MM.1S (cell line): Measurements from ENCODE around the gene SCYGR4.

ENCODE experiments used
- DNase-seq: peaks from one replicate; pipeline ENCODE4 v3.0.0-alpha.2; 2015
- H2AFZ ChIP-seq: fragments of 300-600 bp; sonication (generic); 2 replicates; pipeline ENCODE4 v1.6.0; 2016; ENCODE audit warnings: antibody characterized with exemption, low read length
- H3F3A ChIP-seq: fragments of 300-600 bp; sonication (generic); 2 replicates; pipeline ENCODE4 v1.6.1; 2016; ENCODE audit warnings: mild to moderate bottlenecking, antibody characterized with exemption, low read length, moderate library complexity, mixed read lengths; ENCODE audit not compliant: insufficient read depth
- H3K27ac ChIP-seq: fragments of 300-600 bp; sonication (generic); 2 replicates; pipeline ENCODE4 v1.5.1; 2016; ENCODE audit warnings: mild to moderate bottlenecking, low read length
- H3K27me3 ChIP-seq: fragments of 300-600 bp; sonication (generic); replicated peaks from 2 replicates; pipeline ENCODE4 v1.6.0; 2016; ENCODE audit warnings: low read length; ENCODE audit not compliant: insufficient read depth
- H3K36me3 ChIP-seq: fragments of 300-600 bp; sonication (generic); replicated peaks from 2 replicates; pipeline ENCODE4 v1.6.1; 2016; ENCODE audit warnings: mild to moderate bottlenecking, low read length, mixed read lengths; ENCODE audit not compliant: insufficient read depth
- H3K4me1 ChIP-seq: fragments of 300-600 bp; sonication (generic); 2 replicates; pipeline ENCODE4 v1.6.1; 2016; ENCODE audit warnings: low read length, mixed read lengths
- H3K4me2 ChIP-seq: fragments of 300-600 bp; sonication (generic); 2 replicates; pipeline ENCODE4 v1.6.0; 2016; ENCODE audit warnings: low read depth, low read length
- H3K4me3 ChIP-seq: fragments of 300-600 bp; sonication (generic); 2 replicates; pipeline ENCODE4 v1.5.1; 2016; ENCODE audit warnings: low read length, mixed read lengths
- H3K79me2 ChIP-seq: fragments of 300-600 bp; sonication (generic); 2 replicates; pipeline ENCODE4 v1.6.1; 2016; ENCODE audit warnings: mixed run types, low read length, mixed read lengths
- H3K9ac ChIP-seq: fragments of 300-600 bp; sonication (generic); 2 replicates; pipeline ENCODE4 v1.6.1; 2016; ENCODE audit warnings: low read length, mixed read lengths
- H3K9me2 ChIP-seq: fragments of 300-600 bp; sonication (generic); replicated peaks from 2 replicates; pipeline ENCODE4 v1.6.1; 2016; ENCODE audit warnings: mild to moderate bottlenecking, low read length, mixed read lengths; ENCODE audit not compliant: insufficient read depth
- H3K9me3 ChIP-seq: fragments of 300-600 bp; sonication (generic); replicated peaks from 2 replicates; pipeline ENCODE4 v1.6.1; 2016; ENCODE audit warnings: mild to moderate bottlenecking, low read length, mixed read lengths; ENCODE audit not compliant: insufficient read depth
- H4K20me1 ChIP-seq: fragments of 300-600 bp; sonication (generic); 2 replicates; pipeline ENCODE4 v1.6.1; 2016; ENCODE audit warnings: mild to moderate bottlenecking, low read length, moderate library complexity, mixed read lengths; ENCODE audit not compliant: insufficient read depth
- EZH2 ChIP-seq: fragments of 300-600 bp; sonication (generic); optimal IDR thresholded peaks from 2 replicates; pipeline ENCODE3; 2017; ENCODE audit warnings: low read depth, mild to moderate bottlenecking, antibody characterized with exemption, low read length, mixed read lengths
- EZH2phosphoT487 ChIP-seq: fragments of 300-600 bp; sonication (generic); IDR thresholded peaks from 2 replicates; pipeline ENCODE4 v1.6.1; 2018; ENCODE audit warnings: antibody characterized with exemption, low read length
- TF ChIP-seq, protein P1 (sequence below): fragments of 300-600 bp; sonication (generic); IDR thresholded peaks from 2 replicates; pipeline ENCODE4 v1.5.1; 2016; ENCODE audit warnings: antibody characterized with exemption, low read length, mixed read lengths

SCYGR4 gene

GRCh38 chr2:227614740-227615139 lies 2.6 kb upstream of the SCYGR4 start, which contains the start of gene SCYGR3:
SCYGR3 (minus strand) TSS chr2:227614840; CDS start chr2:227614840, 0 bp downstream.
- Histone ChIP-seq H3K4me2 (no peak within 1 kb of the TSS), H3K27me3 (no peaks in the 10 kb centered on the region), H3K27ac (no peak within 1 kb of the TSS), H3K9me3 (no peaks in the 10 kb centered on the region), H3K4me1 (peaks cover 5% of the 10 kb centered on the region), H3K9ac (no peak within 1 kb of the TSS), H4K20me1 (no peaks in the 10 kb centered on the region), H2AFZ (no peak within 1 kb of the TSS), H3K4me3 (no peak within 1 kb of the TSS), H3F3A (no peaks in the 10 kb centered on the region), H3K79me2 (no peaks in the 10 kb centered on the region), H3K9me2 (no peaks in the 10 kb centered on the region), H3K36me3 (no peaks in the 10 kb centered on the region)
- DNase-seq = no peak
- TF ChIP-seq EZH2phosphoT487 (no peak), EZH2 (no peak)
- TF ChIP-seq, protein P1, sequence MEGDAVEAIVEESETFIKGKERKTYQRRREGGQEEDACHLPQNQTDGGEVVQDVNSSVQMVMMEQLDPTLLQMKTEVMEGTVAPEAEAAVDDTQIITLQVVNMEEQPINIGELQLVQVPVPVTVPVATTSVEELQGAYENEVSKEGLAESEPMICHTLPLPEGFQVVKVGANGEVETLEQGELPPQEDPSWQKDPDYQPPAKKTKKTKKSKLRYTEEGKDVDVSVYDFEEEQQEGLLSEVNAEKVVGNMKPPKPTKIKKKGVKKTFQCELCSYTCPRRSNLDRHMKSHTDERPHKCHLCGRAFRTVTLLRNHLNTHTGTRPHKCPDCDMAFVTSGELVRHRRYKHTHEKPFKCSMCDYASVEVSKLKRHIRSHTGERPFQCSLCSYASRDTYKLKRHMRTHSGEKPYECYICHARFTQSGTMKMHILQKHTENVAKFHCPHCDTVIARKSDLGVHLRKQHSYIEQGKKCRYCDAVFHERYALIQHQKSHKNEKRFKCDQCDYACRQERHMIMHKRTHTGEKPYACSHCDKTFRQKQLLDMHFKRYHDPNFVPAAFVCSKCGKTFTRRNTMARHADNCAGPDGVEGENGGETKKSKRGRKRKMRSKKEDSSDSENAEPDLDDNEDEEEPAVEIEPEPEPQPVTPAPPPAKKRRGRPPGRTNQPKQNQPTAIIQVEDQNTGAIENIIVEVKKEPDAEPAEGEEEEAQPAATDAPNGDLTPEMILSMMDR = no peak

- no peak overlapping the region for H3K27ac ChIP-seq
- no peaks in the 10 kb centered on the region for H3K9me3 ChIP-seq
- no peak overlapping the region for H3K4me3 ChIP-seq
- H3K79me2 ChIP-seq = no peaks in the 10 kb centered on the region
- no peak overlapping the region for H2AFZ ChIP-seq
- no peaks in the 10 kb centered on the region for H3K9me2 ChIP-seq
- no peaks in the 10 kb centered on the region for H3K27me3 ChIP-seq
- no peaks in the 10 kb centered on the region for H3F3A ChIP-seq
- no peak overlapping the region for H3K4me2 ChIP-seq
- DNase-seq = no peak
- H3K9ac ChIP-seq = no peak overlapping the region
- no peak for TF ChIP-seq EZH2phosphoT487
- no peaks in the 10 kb centered on the region for H4K20me1 ChIP-seq
- peaks cover 3% of the 10 kb centered on the region for H3K4me1 ChIP-seq
- H3K36me3 ChIP-seq = no peaks in the 10 kb centered on the region
Observed at GRCh38 chr2:227615181-227615580, 2.1 kb upstream of the SCYGR4 start.

GRCh38 chr2:227615906-227616305 lies 1.4 kb upstream of the SCYGR4 start:
- no peak overlapping the region for H3K4me2 ChIP-seq
- H3K27ac ChIP-seq = no peak overlapping the region
- H3K9ac ChIP-seq = no peak overlapping the region
- H3K9me3 ChIP-seq = no peaks in the 10 kb centered on the region
- no peak overlapping the region for H3K4me3 ChIP-seq
- no peaks in the 10 kb centered on the region for H3K27me3 ChIP-seq
- H3K79me2 ChIP-seq = no peaks in the 10 kb centered on the region
- H3K4me1 ChIP-seq = no peaks in the 10 kb centered on the region
- no peaks in the 10 kb centered on the region for H3K36me3 ChIP-seq
- DNase-seq = no peak
- no peaks in the 10 kb centered on the region for H3K9me2 ChIP-seq
- TF ChIP-seq, protein P1 = no peak
- TF ChIP-seq EZH2 (no peak), EZH2phosphoT487 (no peak)
- no peaks in the 10 kb centered on the region for H4K20me1 ChIP-seq
- H2AFZ ChIP-seq = no peak overlapping the region
- H3F3A ChIP-seq = no peaks in the 10 kb centered on the region

DNA sequence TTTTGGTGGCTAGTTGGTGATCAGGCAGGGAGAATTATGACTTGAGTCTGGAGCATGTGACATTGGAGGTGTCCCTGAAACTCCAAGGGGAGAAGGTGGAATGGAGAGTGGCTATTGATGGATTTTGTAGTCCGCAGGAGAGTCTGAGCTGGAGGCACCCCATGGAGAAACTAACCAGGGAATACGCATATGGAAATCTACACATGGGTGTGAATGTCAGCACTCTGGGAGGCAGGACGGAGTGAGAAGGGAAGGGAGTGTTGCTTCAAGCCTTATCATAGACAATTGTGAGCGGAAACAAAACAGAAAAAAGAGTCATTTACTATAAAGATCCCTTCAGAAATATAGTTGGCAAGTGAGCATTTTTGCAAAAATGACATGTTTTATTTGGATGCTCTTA lies 667 bp upstream of the SCYGR4 start:
- Histone ChIP-seq H3K4me2 (no peak overlapping the region), H3K36me3 (no peaks in the 10 kb centered on the region)

More for the DNA sequence above, 667 bp upstream of the SCYGR4 start:
- TF ChIP-seq EZH2 (no peak), EZH2phosphoT487 (no peak)
- TF ChIP-seq, protein P1 = no peak
- Histone ChIP-seq H3K27me3 (no peaks in the 10 kb centered on the region), H3K9me2 (no peaks in the 10 kb centered on the region), H3K27ac (no peak overlapping the region), H3K9ac (no peak overlapping the region), H2AFZ (no peak overlapping the region), H3K79me2 (no peaks in the 10 kb centered on the region), H3K9me3 (no peaks in the 10 kb centered on the region), H3F3A (no peaks in the 10 kb centered on the region), H3K4me3 (no peak overlapping the region), H3K4me1 (no peaks in the 10 kb centered on the region), H4K20me1 (no peaks in the 10 kb centered on the region)
- DNase-seq = no peak
